GM03348 (cell line): Measurements from ENCODE around the gene DNAAF1.
"Not testable (repeated sequence)": the region's sequence is repeated elsewhere in the genome, so short reads cannot be mapped to it uniquely, and the experiment has no call there.

Experiments used
- DNase-seq: peaks from one replicate; pipeline ENCODE4 v3.0.0; 2012; ENCODE audit warnings: low spot score

Gene DNAAF1

DNA sequence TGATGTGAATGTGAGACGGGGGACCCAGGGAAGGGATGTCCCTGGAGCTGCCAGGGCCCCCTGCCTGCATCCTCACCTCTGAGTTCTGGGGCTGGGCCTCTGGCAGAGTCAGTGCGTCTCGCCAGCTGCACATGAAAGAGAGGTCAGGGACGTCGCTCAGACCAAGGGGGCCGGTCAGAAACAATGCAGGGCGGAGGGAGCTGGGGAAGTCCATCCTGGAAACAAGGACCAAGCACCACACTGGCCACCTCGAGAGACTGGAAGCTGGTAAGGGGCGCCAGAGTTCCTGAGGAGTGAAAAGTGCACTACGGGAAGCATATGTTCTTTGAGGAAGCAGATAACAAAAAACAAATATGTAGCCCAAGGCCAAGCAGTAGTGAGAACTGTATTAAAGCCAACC, 39.7 kb downstream of the DNAAF1 start:
- DNase-seq = no peak

DNA sequence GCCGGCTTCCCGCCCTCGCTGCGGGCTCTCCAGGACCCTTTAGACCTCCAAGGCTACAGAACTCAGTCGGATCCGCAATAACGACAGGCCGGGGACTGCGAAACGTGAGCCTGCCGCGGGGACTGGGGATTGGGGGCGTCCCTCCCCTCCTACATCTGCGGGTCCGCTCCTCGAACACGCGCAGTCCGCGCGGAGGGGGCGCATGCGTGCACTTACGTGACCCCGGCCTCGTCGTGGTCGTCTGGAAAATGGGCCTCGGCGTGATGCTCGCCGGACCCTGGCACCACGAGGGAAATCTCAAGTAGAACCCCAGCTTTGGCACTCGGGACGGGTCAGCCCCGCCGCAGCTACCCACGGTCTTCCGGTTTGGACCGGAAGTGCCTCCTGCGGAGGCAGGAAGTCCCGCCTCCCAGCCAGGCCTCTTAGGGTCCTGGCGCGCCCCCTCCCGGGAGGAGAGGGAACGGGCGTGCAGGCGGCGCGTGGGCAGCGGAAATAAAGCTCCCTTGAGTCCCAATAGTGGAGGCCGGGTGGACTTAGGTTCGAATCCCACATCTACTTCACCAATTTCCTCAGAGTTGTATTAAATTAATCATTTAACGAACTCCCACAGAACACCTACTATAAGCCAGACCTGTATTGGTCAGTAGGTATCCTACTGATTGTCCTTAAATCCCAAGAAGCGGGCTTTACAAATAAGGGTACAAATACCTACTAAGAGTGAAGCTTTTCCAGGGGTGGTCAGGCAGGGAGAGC, 41.8 kb downstream of the DNAAF1 start, which contains the start of gene TAF1C:
TAF1C (minus strand) TSS at position 373 of the 753 bp plus-strand sequence. CDS start 2,069 bp downstream, outside the sequence.
- peak; percentile 98 for DNase-seq

DNA sequence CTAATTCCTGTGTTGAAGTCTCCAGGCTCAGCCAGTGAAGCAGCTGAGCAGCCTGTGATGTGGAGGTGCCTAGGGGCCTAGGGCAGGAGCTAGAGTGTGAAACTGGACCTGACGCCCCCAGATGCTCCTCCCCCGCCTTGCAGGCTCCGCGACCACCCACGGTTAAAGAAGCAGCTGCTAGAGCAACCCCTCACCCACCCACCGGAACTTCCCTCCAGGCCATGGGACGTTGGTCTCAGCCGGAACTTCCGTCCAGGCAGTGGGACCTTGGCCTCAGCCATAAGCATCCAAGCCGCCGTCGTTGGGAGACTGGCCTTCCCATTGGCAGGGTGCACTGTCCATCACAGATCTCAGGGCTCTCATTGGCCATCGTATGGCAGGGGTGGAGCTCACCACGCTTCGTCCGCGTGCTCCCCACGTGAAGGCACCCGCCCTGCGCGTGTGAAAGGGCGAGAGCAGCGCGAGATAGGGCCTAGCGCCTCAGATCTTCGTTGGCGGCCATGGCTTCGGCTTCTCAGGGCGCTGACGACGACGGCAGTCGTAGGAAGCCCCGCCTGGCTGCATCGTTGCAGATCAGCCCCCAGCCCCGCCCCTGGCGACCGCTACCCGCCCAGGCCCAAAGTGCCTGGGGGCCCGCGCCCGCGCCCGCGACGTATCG, 45.8 kb downstream of the DNAAF1 start, which contains the start of gene ADAD2:
ADAD2 (plus strand) TSS at position 427 of the 658 bp plus-strand sequence; CDS start at position 501, 74 bp downstream.
- DNase-seq = peak; percentile 38

DNA sequence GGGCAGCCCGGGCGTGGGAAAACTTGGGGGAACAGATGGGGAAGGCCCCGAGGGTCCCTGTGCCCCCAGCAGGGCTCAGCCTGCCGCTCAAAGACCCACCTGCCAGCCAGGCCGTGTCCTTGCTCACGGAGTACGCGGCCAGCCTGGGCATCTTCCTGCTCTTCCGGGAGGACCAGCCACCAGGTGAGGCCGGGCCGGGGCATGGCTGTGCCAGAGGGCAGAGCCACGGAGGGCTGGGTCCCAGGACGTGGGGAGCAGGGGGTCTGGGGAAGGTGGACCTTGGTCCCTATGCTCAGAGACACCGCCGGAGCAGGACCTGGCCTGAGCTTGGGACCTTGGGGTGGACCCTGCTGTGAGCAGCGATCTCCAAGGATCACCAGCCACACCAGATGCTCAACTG, 46.4 kb downstream of the DNAAF1 start:
- DNase-seq = no peak

DNA sequence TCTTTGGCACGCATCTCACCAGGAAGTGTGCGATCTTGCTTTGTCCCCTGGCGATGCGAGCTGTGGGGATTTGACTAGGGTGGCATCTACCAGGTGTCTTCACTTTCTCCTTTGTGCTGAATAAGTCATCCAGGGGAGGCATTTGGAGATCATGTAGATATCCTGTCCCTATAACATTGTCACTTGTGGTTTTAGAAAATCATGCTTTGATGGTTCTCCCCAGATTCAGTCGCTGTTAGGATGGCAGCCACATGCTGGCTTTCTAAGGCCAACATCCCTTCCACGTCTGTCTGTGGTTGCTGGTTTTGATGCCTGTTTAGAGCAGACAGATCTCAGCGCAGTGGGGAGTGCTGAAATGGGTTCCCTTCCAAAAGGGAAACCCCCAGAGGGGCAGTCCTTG, 48.4 kb downstream of the DNAAF1 start:
- DNase-seq = no peak

DNA sequence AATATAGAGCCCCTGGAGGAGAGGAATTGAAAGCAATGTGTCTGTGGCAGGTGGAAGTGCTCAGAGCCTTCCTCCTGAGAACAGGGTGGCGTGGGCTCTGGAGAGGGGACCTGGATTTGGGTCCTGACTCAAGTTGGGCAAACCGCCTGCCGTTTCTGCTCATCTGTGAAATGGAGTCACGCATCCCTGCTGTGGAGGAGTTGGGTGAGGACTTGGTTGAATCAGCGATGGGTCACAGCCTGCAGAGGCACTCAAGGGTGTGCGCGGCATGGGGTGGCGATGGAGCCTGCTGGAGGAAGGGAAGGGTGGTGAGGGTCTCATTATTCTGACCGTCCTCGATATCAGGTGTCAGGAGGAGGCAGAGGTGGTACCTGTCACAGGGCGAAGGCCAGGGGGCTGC, 48.9 kb downstream of the DNAAF1 start:
- DNase-seq = no peak

DNA sequence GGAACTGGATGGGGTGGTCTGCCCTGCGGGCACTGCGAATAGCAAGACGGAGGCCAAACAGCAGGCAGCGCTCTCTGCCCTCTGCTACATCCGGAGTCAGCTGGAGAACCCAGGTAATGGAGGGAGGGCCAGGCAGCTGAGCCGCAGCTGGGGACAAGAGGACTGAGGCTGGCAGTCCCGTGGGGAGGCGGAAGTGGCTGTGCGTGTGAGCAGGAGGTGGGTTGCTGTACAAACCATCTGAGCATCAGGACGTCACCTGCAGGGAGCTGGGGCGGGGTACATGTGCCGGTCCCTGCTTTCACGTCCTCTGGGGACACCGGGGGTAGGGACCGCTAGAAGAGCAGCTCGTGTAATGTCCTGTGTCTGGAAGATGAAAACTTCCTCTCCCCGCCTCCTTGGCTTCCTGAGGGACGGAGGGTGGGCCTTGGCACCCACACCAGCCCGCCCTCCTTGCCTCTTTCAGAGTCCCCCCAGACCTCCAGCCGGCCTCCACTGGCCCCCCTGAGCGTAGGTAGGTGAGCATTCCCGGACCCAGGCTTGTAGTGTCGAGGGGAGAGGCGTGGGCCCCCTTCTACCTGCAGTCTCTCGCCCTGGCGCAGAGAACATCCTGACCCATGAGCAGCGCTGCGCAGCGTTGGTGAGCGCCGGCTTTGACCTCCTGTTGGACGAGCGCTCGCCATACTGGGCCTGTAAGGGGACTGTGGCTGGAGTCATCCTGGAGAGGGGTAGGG, 49.5 kb downstream of the DNAAF1 start:
- DNase-seq = no peak

DNA sequence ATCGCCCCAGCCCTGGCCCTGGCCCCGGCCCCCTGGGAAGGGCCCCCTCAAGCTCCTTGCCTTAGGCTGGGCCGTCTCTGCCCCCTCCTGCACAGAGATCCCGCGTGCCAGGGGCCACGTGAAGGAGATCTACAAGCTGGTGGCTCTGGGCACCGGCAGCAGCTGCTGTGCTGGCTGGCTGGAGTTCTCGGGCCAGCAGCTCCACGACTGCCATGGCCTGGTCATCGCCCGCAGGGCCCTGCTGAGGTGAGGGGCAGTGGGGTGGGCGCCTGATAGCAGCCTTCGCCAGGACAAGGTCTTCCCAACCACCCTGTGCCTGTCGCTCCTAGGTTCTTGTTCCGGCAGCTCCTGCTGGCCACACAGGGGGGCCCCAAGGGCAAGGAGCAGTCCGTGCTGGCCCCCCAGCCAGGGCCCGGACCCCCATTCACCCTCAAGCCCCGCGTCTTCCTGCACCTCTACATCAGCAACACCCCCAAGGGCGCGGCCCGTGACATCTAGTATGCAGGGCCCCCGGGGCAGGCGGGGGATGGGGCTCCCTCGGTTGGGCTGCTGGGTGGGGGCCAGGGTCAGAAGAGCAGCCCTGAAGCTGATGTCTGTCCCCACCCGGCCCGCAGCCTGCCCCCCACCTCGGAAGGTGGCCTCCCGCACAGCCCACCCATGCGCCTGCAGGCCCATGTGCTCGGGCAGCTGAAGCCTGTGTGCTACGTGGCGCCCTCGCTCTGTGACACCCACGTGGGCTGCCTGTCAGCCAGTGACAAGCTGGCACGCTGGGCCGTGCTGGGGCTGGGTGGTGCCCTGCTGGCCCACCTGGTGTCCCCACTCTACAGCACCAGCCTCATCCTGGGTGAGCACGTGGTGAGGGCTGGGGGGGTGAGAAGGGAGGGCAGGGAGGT, 50.3 kb downstream of the DNAAF1 start:
- DNase-seq = no peak

DNA sequence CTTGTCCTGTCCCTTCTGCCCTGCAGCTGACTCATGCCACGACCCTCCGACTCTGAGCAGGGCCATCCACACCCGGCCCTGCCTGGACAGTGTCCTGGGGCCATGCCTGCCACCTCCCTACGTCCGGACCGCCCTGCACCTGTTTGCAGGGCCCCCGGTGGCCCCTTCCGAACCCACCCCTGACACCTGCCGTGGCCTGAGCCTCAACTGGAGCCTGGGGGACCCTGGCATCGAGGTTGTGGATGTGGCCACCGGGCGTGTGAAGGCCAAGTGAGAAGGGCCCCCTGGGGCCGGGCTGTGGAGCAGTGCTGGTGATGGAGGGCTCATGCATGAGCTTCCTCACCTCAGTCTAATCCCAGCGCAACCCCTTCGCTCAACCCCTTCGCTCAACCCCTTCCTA, 51.0 kb downstream of the DNAAF1 start:
- no peak for DNase-seq

DNA sequence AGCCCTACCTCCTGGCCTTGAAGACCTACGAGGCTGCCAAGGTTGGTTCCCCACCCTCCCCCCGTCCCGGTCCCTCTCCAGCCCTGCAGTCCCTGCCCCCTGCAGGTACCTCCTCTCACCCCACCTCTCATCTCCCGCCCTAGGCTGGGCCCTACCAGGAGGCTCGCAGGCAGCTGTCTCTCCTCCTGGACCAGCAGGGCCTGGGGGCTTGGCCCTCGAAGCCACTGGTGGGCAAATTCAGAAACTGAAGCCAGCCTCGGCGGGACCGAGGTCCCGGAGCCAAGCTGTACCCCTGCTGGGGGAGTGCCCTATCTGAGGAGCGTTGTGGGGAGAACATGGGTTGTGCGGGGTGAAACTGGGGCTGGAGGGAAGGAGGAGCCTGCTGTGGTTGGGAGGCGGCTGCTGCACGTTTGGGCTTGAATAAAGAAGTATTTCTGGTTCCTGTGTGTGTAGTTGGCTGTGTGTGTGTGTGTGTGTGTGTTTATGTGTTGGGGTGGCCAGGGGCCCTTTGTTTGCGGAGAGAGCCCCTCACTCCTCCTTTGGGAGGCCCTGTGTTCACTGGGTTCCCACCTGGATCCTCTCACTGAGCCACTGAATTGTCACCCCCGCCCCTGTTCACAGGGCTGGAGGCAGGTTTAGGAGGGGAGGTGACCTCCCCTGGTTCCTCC, 51.8 kb downstream of the DNAAF1 start:
- no peak for DNase-seq

DNA sequence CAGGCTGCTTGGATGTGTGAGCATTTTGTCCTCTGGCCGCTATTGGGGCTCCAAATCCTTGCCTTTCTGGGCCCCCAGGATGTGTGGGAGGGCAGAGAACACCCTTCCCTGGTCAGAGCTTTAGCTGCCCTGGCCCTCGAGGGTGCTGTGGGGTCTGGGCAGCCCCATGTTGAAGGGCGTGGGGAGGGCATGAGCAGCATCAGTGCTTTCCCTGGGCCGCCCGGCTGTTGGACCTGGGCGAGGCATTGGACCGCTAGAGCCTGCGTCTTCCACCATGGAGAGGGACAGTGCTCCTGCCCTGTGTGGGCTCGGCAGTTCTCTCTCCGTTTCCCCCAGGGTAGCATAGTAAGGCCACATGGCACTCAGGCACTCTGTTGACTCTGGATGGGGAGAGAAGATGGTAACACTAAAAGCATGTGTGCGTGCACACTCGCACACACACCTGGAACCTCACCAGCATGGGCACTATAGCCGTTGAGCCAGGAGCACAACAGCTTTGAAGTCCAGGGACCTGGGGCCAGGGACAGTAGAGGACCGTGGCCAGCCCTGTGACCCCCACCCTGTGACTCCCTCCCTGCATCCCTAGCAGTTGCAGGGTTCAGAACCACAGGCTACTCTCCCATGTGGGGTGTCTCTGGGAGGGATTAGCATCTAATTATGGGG, 52.5 kb downstream of the DNAAF1 start:
- DNase-seq = no peak

DNA sequence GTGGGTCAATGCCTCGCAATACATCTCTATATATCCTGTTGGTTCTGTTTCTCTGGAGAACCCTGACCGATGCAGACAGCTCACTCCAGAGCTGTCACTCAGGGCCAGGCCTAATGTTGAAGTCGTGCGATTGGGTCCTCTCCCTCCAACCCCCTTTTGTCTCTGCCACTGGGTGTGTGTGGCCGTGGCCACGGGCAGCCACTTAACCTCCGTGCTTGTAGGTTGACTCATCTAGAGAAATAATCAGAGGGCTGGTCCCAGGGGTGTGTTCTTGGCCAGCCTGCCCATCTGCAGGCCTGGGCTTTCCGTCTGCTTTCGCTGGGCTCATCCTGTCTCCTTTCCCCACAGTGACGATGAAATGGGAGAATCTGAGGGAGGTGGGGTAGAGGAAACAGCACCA, 53.3 kb downstream of the DNAAF1 start:
- DNase-seq = peak; percentile 74

DNA sequence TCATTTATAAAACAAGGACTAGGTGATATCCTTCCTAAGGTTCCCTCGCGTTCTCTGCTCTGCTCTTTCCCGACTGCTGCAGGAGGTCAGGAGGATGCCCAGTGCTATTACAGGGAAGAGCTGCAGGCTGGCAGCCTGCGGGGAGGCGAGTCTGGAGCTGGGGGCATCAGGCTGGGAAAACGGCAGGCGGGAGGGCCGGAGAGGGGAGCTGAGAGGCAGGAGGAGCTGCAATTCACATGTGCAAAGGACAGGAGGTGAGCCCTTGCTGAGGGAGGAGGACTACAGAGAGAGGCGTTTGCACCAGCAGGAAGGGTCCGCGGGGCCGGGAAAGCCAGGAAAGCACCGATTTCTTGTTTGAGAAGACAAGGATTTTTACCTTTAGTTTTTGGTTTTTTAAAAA, 54.0 kb downstream of the DNAAF1 start:
- no peak for DNase-seq

DNA sequence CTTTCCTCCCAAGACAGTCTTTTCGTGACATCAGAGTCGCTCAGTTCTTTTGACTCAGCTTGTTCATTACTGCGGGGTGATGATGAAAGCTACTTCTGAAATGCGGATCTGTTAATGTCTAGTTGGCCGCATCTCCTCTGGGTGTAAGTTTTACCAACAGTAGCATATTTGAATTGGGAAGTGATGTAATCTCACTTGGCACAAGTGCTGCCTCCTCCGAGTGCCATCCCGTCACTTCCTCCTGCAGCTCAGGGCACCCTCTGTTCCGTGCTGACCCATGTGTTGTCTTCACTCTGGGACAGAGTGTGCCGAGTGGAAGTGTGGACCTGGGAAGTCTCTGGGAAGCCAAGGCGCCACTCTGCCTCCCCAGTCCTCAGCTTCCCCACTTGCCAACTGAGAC, 54.8 kb downstream of the DNAAF1 start:
- no peak for DNase-seq

DNA sequence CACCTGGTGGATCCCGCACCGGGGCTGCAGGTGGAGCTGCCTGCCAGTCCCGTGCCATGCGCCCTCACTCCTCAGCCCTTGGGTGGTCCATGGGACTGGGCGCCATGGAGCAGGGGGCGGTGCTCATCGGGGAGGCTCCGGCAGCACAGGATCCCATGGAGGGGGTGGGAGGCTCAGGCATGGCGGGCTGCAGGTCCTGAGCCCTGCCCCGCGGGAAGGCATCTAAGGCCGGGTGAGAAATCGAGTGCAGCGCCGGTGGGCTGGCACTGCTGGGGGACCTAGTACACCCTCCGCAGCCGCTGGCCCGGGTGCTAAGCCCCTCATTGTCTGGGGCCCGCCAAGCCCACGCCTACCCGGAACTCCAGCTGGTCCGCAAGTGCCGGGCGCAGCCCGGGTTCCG, 59.4 kb downstream of the DNAAF1 start:
- DNase-seq = not testable (repeated sequence)

DNA sequence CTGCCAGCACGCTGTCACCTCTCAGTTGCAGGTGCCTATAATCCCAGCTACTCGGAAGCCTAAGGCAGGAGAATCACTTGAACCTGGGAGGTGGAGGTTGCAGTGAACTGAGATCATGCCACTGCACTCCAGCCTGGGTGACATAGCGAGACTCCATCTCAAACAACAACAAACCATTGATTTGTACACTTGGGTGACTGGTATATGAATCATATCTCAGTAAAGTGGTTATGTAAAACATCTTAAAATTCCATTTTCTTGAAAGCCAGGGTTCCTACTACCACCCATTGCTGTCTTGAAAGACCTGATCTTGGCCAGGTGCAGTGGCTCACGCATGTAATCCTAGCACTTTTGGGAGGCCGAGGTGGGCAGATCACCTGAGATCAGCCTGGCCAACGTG, 60.0 kb downstream of the DNAAF1 start:
- DNase-seq = not testable (repeated sequence)

DNA sequence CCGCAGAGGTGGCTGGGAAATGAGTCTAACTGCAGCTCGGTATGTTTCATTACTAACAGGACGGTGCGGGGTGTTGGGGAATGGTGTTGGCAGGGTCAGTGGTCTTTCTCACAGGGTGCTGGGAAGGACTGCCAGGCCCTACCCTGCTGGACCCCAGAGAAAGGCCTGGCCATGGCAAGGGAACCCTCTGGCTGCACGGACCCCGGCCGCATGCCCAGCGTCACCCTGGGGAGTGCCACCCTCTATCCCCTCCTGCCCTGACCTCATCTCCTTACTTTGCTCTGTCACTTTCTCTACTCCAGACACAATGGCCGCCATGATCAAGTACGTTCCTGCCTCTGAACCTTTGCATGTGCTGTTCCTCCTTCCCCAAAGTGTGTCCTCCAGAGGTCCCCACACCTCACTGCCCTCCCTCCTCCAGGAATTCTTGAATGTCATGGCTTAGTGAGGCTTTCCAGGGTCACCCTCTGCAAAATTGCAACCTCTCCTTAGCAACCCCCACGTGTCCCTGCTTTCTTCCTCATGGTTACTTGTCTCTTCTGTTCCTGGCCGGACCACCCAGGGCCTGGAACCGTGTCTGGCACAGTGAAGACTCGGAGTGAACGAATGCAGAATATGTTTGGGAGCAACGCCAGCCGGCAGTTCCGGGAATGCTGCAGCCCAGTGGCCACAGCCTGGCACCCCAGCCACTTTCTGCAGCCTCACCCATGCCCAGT, 61.0 kb downstream of the DNAAF1 start:
- DNase-seq = no peak

DNA sequence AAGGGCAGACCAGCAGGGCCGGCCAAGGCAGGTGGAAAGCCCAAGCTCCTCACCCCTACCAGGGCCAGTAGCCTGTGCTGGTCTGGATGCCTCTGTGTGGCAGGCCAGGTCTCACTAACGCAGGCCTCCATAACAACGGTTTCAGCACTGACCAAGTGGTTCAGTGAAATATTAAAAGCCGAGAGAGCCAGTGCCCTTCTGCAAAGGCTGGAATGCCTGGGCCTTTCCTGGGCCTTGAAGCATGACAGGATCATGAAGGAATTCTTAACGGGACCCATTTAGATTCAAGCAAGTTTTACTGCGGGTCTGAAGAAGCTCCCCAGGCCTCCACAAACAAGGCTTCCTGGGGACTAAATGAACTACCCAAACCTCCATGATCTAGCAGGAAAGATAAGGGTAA, 62.1 kb downstream of the DNAAF1 start:
- no peak for DNase-seq

DNA sequence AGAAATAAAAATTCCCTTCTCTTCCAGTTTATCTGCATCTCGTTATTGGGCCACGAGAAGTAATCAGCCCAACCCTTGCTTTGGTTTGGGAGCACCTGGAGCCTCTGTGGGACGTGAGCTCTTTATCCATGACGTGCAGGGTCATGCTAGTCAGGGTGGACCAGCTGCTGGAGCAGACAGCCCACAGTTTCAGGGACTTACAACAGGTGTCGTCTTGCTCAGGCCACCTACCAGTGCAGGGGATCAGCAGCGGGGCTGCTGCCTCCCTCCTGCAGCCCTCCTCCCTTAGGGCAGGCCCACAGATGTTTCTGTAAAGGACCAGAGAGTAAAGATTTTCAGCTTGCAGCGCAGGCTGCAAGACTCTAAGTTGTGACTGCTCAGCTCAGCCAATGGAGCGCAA, 62.8 kb downstream of the DNAAF1 start:
- DNase-seq = no peak

DNA sequence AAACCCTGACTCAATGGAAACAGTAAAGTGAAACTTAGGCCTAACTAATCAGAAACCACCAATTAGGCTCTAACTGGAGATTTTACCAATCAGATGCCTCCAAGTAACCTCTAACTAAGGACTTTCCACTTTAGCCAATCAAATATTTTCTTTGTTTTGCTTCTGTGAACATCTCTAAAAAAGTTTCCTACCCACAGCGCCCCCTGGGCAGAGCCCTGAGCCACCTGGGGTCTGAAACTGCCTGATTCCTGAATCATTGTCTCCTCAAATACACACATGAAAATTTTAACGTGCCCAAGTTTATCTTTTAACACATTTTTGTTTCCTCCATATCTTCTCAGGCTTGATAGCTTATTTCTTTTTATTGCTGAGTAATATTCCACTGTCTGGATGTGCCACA, 64.9 kb downstream of the DNAAF1 start:
- no peak for DNase-seq
